HL-60 (cell line): ENCODE measurements around the gene FHIT.

Experiments
- DNase-seq, 2 experiments: peaks; one replicate each; pipeline ENCODE4 v3.0.0-alpha.2; 2010 to 2020; ENCODE audit warnings: low read depth in 1 of 2, low spot score in 1 of 2
- H3K27ac ChIP-seq: fragments of 250-450 bp; sonication (Bioruptor Pico); replicated peaks from 2 replicates; pipeline ENCODE4 v1.5.1; 2020; ENCODE audit warnings: mild to moderate bottlenecking, moderate library complexity
- H3K27me3 ChIP-seq: fragments of 250-450 bp; sonication (Bioruptor Pico); 2 replicates; pipeline ENCODE4 v1.5.1; 2021; ENCODE audit warnings: mild to moderate bottlenecking, moderate library complexity; ENCODE audit not compliant: insufficient read depth, poor library complexity, severe bottlenecking
- H3K4me3 ChIP-seq: replicated peaks from 2 replicates; pipeline ENCODE4 v1.5.1; 2011; ENCODE audit warnings: mild to moderate bottlenecking, control low read depth, low read length; ENCODE audit not compliant: insufficient read depth
- CTCF ChIP-seq: IDR thresholded peaks from one replicate; pipeline ENCODE4 v1.5.1; 2011; ENCODE audit warnings: low read length, control low read depth, inconsistent platforms; ENCODE audit not compliant: insufficient read depth
- GABPA ChIP-seq: IDR thresholded peaks from 2 replicates; pipeline ENCODE4 v1.6.1; 2012; ENCODE audit warnings: low read depth
- POLR2AphosphoS5 ChIP-seq: IDR thresholded peaks from 2 replicates; pipeline ENCODE4 v1.6.1; 2012; ENCODE audit warnings: low read depth
- SPI1 ChIP-seq: IDR thresholded peaks from 2 replicates; pipeline ENCODE4 v1.6.1; 2012; ENCODE audit warnings: low read depth, mild to moderate bottlenecking, borderline replicate concordance
- TF ChIP-seq, protein P1 (sequence below): IDR thresholded peaks from 2 replicates; pipeline ENCODE4 v1.6.1; 2012; ENCODE audit warnings: low read depth; ENCODE audit not compliant: insufficient replicate concordance

The FHIT gene

GRCh38 chr3:61180206-61180605, 71.0 kb downstream of the FHIT start:
- TF ChIP-seq POLR2AphosphoS5 (no peak), CTCF (no peak), SPI1 (no peak), GABPA (no peak)
- TF ChIP-seq, protein P1, sequence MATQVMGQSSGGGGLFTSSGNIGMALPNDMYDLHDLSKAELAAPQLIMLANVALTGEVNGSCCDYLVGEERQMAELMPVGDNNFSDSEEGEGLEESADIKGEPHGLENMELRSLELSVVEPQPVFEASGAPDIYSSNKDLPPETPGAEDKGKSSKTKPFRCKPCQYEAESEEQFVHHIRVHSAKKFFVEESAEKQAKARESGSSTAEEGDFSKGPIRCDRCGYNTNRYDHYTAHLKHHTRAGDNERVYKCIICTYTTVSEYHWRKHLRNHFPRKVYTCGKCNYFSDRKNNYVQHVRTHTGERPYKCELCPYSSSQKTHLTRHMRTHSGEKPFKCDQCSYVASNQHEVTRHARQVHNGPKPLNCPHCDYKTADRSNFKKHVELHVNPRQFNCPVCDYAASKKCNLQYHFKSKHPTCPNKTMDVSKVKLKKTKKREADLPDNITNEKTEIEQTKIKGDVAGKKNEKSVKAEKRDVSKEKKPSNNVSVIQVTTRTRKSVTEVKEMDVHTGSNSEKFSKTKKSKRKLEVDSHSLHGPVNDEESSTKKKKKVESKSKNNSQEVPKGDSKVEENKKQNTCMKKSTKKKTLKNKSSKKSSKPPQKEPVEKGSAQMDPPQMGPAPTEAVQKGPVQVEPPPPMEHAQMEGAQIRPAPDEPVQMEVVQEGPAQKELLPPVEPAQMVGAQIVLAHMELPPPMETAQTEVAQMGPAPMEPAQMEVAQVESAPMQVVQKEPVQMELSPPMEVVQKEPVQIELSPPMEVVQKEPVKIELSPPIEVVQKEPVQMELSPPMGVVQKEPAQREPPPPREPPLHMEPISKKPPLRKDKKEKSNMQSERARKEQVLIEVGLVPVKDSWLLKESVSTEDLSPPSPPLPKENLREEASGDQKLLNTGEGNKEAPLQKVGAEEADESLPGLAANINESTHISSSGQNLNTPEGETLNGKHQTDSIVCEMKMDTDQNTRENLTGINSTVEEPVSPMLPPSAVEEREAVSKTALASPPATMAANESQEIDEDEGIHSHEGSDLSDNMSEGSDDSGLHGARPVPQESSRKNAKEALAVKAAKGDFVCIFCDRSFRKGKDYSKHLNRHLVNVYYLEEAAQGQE = no peak

DNA sequence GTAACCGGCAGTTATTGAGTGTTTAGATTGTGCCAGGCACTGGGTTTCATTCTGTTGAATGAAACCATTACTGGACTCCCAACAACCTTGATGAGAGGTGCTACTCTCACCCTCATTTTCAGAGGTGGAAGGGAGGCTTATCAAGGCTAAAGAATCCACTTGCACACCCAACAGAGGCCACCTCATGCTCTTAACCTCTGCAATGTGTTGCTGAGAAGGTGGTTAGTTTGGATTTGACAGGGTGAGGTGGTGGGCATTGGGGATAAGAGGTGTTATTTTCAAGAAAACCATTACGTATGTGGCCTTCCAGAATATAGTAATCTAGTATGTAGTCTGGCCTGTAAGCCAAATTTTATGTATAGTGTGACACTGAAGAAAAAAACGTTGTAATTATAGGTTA, 73.1 kb downstream of the FHIT start:
- TF ChIP-seq SPI1 (no peak), POLR2AphosphoS5 (no peak), CTCF (no peak)
- TF ChIP-seq, protein P1 = no peak
- H3K27ac ChIP-seq = no peak overlapping the region
- DNase-seq = no peak
- H3K27me3 ChIP-seq = no peaks in the 10 kb centered on the region
- H3K4me3 ChIP-seq = no peak overlapping the region

More at GRCh38 chr3:61180206-61180605, 71.0 kb downstream of the FHIT start:
- Histone ChIP-seq H3K4me3 (no peak overlapping the region), H3K27me3 (no peaks in the 10 kb centered on the region), H3K27ac (no peak overlapping the region)
- no peak for DNase-seq

GRCh38 chr3:61177450-61177849, 73.8 kb downstream of the FHIT start:
- Histone ChIP-seq H3K27ac (no peak overlapping the region), H3K27me3 (no peaks in the 10 kb centered on the region), H3K4me3 (no peak overlapping the region)
- TF ChIP-seq GABPA (no peak), SPI1 (no peak), CTCF (no peak), POLR2AphosphoS5 (no peak)
- TF ChIP-seq, protein P1 = no peak
- no peak for DNase-seq
